GM19468 (cell line): Measurements from ENCODE around the gene UTP3.
"Not testable (repeated sequence)": the region's sequence is repeated elsewhere in the genome, so short reads cannot be mapped to it uniquely, and the experiment has no call there.

Experiments
- ATAC-seq: cut with Tn5 transposase; IDR thresholded peaks from one replicate; pipeline ENCODE4 v1.9.1; 2021; ENCODE audit warnings: mild to moderate bottlenecking, moderate library complexity, moderate number of reproducible peaks; ENCODE audit not compliant: unreplicated experiment; ENCODE audit errors: extremely low read depth

Gene UTP3

DNA sequence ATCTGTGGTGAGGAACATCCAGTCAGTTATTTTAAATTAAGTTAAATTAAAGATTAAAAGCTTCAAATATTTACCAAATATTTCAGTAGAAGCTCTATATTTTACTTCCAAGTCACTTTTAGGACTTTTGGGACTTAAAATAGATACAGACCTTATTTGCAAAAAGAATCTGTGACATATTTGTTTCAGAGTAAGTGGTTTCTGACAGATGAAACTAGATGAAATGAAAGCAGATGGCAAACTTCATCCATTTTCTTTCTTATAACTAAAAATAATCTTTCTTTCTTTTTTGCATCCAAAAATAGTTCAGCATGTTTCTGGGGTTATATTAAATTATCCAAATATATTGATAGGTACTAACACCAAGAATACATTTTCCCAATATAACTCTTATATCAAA, 6.6 kb upstream of the UTP3 start:
- ATAC-seq: no peak

DNA sequence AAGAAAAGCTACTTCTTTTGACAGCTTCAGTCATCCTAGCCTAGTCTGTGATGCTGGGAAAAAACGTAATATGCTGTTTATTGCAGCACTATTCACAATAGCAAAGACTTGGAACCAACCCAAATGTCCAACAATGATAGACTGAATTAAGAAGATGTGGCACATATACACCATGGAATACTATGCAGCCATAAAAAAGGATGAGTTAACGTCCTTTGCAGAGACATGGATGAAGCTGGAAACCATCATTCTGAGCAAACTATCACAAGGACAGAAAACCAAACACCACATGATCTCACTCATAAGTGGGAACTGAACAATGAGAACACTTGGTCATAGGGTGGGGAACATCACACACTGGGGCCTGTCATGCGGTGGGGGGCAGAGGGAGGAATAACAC, 6.2 kb upstream of the UTP3 start:
- ATAC-seq: not testable (repeated sequence)

DNA sequence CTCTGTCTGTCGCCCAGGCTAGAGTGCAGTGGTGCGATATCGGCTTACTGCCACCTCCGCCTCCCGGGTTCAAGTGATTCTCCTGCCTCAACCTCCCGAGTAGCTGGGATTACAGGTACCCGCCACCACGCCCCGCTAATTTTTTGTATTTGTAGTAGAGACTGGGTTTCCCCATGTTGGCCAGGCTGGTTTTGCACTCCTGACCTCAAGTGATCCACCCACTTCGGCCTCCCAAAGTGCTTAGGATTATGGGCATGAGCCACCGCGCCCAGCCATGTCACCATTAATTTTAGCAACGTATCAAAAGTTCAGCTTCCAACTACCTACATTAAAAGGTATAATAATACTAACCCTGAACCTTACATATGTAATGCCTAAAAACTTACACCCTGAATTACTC, 940 bp upstream of the UTP3 start:
- ATAC-seq: no peak

GRCh38 chr4:70688795-70689231, 481 bp downstream of the UTP3 start:
- ATAC-seq: no peak

DNA sequence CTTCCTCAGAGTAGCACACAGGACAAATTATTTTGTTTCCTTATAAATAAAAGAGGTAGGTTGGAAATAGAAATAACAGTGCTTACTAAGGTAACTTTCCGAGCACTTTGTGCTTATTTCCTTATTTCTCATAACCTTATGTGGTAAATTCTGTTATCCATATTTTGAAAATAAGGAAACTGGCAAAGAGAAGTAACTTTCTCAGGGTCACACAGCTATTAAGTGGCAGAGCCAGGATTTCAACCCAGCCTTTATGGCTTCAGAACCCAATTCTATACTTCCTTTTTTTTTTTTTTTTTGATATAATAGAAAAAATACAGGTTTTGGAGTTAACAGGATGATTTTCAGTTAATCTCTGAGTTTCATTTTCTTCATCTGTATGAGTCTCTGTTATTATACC, 3.3 kb downstream of the UTP3 start:
- ATAC-seq: no peak

DNA sequence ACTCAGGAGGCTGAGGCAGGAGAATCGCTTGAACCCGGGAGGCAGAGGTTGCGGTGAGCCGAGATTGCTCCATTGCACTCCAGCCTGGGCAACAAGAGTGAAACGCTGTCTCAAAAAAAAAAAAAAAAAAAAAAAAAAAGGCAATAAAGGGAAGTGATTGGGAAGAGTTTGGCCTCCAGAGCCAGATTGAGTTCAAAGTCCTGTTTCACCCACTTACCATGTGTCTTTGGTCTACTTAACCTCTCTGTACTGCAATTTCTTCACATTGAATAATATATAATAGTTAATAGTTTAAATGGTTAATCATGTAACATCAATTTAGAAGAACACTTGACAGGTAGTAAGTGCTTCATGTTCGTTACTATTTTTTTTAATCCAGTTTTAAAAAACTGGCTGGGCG, 6.3 kb downstream of the UTP3 start:
- not testable (repeated sequence) for ATAC-seq

DNA sequence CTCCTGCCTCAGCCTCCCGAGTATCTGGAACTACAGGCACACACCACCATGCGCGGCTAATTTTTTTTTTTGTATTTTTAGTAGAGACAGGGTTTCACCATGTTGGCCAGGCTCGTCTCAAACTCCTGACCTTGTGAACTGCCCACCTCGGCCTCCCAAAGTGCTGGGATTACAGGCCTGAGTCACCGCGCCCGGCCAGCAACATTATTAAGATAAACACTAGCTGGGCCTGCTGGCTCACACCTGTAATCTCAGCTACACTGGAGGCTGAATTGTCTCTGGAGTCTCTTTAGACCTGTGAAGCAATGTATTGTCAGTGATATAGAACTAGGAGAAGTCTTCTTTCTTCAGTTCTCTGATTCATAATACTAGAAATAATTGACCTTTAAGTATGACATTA, 10.1 kb downstream of the UTP3 start:
- ATAC-seq: not testable (repeated sequence)

DNA sequence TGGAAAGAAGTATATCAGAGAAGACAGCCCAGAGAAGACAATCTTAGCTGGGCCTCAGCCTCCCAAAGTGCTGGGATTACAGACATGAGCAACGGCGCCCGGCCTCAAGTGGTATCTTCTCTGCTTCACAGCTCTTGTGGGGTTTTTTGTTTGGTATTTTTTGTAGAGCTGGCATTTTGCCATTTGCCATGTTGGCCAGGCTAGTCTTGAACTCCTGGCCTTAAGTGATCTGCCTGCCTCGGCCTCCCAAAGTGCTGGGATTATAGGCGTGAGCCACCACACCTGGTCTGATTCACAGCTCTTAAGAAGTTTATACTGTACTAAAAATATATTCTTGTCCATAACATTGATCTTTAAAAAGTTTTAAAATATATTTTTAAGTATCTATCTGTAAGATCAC, 12.4 kb downstream of the UTP3 start:
- ATAC-seq: no peak

DNA sequence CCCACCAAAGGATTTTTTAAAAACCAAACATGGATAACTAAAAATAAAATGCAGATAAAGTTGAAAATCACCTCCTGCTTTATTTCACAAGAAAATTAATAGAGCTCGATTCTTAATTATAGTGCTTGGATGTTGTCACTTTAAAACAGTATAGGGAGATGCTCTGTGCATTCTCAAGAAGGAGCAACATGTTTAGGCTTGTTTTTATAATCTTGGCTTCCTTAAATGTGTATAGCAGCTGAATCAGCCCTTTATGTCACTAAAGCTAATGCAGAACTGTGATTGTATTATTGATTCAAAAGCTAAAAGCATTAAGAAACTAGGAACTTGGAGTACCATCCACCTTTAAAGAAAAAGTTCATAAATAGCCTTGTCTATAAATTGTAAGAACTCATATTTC, 12.9 kb downstream of the UTP3 start:
- ATAC-seq: no peak

GRCh38 chr4:70702592-70702991, 14.3 kb downstream of the UTP3 start:
- ATAC-seq: not testable (repeated sequence)

GRCh38 chr4:70703619-70704214, 15.4 kb downstream of the UTP3 start:
- no peak for ATAC-seq

DNA sequence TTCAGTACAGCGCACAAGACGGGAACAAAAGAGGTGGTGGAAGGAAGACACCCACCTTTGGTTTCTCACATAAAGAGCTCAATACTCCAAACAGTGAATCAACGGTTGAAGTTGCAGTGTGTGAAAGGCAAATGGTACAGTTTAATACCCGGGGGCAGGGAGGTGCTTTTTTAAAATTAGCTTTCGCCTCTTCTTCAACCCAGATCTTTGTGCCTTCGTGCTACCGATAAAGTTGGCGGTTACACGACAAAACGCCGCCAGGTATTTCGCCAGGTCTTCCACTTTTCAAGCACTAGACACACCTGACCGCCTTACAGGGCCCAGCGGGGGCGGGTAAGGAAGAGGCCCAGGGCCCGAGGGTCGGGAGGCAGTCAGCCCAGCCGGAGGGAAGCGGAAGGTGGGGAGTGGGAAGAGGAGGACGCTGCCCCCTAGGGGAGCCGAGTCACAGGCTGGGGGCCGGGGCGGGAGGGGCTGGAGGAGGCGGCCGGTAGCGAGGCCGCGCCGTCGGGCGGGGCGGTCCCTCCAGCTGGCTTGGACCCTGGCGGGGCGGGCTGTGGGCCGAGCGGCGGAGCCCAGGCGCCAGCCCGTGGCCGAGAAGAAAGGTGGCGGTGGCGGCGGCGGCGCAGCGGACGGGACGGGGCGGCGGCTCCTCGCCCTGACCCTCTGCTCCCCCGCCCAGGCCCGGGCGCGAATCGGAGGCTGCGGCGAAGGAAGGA, 16.0 kb downstream of the UTP3 start:
- ATAC-seq: peak; percentile 53

DNA sequence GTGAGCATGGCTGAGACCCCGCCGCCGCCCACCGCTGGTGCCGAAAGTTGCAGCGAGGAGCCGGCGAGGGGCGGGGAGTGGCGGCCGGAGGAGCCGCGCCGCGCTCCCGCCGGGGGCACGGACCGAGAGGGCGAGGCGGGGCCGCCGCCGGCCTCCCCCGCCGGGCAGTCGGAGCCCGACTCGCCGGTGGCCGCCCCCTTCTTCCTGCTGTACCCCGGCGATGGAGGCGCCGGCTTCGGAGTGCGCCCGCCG, 16.5 kb downstream of the UTP3 start:
- peak; percentile 3 for ATAC-seq

DNA sequence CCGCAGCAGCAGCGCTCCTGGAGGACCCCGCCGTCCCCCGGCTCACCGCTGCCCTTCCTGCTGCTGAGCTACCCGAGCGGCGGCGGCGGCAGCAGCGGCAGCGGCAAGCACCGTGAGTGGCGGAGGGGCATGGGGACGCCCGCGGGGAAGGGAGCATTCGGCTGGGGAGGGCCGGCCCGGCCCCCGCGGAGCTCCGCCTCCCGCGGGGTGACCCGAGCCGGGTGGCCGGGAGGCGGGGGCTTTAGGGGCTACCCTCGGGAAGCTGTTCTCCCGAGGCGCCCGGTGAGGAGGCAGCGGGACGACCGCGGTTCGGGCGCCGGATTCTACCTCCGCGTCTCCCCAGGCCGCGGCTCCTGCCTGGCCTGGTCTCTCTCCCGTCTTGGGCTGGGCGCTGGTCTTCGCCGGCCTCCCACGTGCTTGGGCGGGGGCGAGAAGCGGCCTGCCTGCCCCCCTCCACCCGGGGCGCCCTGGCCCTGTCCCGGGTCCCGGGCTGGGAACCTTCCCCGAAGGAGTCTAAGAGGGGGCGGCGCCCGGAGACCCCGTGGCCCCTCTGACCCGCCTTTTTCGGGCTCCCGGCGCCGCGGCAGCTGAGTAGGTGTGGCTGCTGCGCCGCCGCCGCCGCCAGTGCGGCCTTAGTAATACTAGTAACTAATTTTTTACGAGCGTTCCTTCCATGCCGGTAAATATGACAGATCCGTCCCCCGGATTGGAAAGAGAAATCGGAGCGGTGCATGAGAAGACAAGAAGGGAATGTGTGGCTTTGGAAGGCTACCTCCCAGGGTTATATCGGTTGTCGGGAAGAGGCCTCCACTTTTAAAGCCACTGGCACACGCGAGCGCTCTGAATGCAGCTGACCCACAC, 17.1 kb downstream of the UTP3 start:
- peak; percentile 45 for ATAC-seq

DNA sequence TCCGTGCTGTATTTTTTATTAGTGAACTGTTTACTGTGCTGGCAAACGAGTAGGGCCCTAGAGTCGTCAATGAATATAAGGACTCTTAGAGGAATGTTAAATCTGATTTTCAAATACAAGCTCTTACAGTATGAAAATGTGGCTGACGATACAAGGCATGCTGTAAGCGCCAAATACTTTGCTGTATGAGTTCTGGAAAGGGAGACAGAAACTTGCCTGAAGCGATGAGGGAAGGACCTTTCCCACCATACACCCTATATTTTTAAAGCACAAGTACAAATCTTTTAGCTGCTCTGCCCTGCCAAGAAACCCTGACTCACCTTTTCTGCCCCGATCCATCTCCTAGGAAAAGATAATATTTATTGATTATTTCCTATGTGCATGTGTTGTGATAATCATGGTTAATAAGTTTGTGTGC, 17.7 kb downstream of the UTP3 start:
- ATAC-seq: no peak

GRCh38 chr4:70706516-70706915, 18.2 kb downstream of the UTP3 start:
- no peak for ATAC-seq

DNA sequence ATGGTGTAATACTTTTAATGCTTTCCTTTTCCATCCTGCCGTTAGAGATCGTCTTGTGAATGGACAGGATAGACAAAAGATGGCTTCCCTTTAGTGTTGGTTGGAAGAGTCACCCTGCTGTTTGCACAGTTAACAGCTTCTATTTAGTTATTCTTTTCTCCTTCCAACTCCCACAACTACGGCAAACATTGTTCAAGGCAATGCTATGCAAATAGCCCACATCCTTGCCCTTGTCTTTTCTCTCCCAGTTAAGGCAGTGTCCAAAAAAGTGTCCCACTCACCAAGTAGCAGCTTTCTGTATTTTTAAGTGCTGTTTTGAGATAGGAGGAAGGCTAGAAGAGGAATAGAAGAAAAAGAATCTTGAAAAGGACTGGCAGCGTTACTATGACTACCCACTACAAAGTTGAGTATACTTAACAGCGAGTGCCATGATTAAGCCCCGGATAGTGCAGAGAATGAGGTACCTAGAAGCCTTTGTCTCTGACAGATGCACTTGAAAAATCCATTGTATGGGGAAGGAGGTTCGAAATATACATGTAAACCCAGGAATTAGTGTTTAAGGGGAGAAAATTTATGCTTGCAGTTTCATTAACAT, 21.4 kb downstream of the UTP3 start:
- no peak for ATAC-seq

DNA sequence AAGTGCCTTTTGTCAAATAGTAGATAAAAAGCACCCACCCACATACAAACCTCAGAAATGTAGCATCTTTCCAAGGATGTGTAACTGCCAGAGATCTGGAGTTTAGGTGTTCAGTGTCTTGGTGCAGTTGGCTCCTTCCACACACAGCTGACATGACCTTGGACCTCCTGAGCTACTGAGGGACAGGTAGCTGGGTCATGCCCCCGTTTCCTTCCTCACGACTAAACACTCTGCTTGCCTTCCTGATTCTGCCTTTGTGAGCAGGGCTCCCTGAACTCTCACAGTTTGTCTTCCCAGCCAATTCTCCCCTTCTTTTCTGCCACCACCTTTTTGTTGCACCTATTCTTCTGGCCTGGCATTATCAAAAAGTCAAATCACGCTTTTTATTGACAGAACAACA, 23.3 kb downstream of the UTP3 start:
- no peak for ATAC-seq

GRCh38 chr4:70712150-70712549, 23.8 kb downstream of the UTP3 start:
- ATAC-seq: no peak

- ATAC-seq: no peak
Measured at GRCh38 chr4:70712604-70713452, 24.5 kb downstream of the UTP3 start.
